K562 (cell line): ENCODE measurements around the gene MOCOS. TPM values are rescaled to one million over a fixed set of nuclear protein-coding genes. Genes with fewer than 3 reads are reported as not detected.

Experiments used
- ATAC-seq: fragments of 200-7000 bp; cut with Tn5 transposase; 3 replicates; pipeline ENCODE4 v1.9.1; 2020; ENCODE audit warnings: moderate library complexity
- BruUV-seq: library from RNA; stranded (reverse); fragments of 400-500 nt; replicated peaks from 2 replicates; lab custom pipeline; 2021; lab: Mats Ljungman, UMichigan
- CTCF ChIA-PET: fragments of 300-600 bp; formaldehyde crosslinking; extraction: SDS; loops from one replicate; lab custom pipeline; 2021; ENCODE audit warnings: low intra/inter-chr PET ratio; lab: Yijun Ruan, JAX
- POLR2A ChIA-PET: fragments of 300-600, 350-650 bp; sonication (Branson Sonifier 250); formaldehyde crosslinking; extraction: SDS; loops from one replicate; lab custom pipeline; 2021; ENCODE audit warnings: antibody characterized with exemption, inconsistent platforms; lab: Yijun Ruan, JAX
- DNase-seq, 4 experiments: peaks; one replicate each; pipeline versions ENCODE4 v3.0.0 to v3.0.0-alpha.2; 2011 to 2018; ENCODE audit warnings: low spot score in 3 of 4, mixed read lengths in 3 of 4; ENCODE audit errors: extremely low read depth in 1 of 4
- FAIRE-seq: peaks from 2 replicates; lab custom pipeline; 2011; peaks lifted over from hg19 to GRCh38; lab: Jason Lieb, UNC
- H2AFZ ChIP-seq: 2 replicates; pipeline ENCODE4 v1.6.0; 2011; ENCODE audit warnings: low read depth, low read length, control low read depth, inconsistent platforms
- H3K27ac ChIP-seq: fragments of 200-600 bp; 3 replicates; pipeline ENCODE4 v1.8.0; 2011; ENCODE audit warnings: low read depth, mild to moderate bottlenecking, control low read depth, inconsistent platforms, low read length, moderate library complexity, mixed read lengths; ENCODE audit errors: extremely low read depth
- H3K27me3 ChIP-seq, 2 experiments: fragments of 300-600 bp in 1 of 2; 2 replicates in 1 of 2; 3 replicates in 1 of 2; pipeline versions ENCODE4 v1.6.0 to v1.8.0; 2011; ENCODE audit warnings: inconsistent platforms in 2 of 2, low read length in 2 of 2, mild to moderate bottlenecking in 1 of 2, mixed read lengths in 1 of 2, moderate library complexity in 1 of 2; ENCODE audit not compliant: control insufficient read depth in 2 of 2, insufficient read depth in 2 of 2
- H3K36me3 ChIP-seq: fragments of 300-600 bp; 3 replicates; pipeline ENCODE4 v1.8.0; 2011; ENCODE audit warnings: mild to moderate bottlenecking, low read length, inconsistent platforms; ENCODE audit not compliant: control insufficient read depth, insufficient read depth
- H3K4me1 ChIP-seq, 2 experiments: fragments of 200-600 bp in 1 of 2; replicated peaks in 1 of 2; 2 replicates in 1 of 2; 3 replicates in 1 of 2; pipeline versions ENCODE4 v1.5.1 to v1.8.0; 2011; ENCODE audit warnings: inconsistent platforms in 2 of 2, low read length in 2 of 2, mild to moderate bottlenecking in 1 of 2, mixed read lengths in 1 of 2, moderate library complexity in 1 of 2; ENCODE audit not compliant: control insufficient read depth in 2 of 2, insufficient read depth in 2 of 2
- H3K4me2 ChIP-seq: 2 replicates; pipeline ENCODE4 v1.6.1; 2011; ENCODE audit warnings: low read length, control low read depth, inconsistent platforms, mixed read lengths; ENCODE audit not compliant: insufficient read depth
- H3K4me3 ChIP-seq: fragments of 200-600 bp; sonication (generic), shearing (Covaris generic); 2 replicates; pipeline ENCODE4 v1.5.1; 2016; ENCODE audit warnings: control low read depth, inconsistent platforms
- H3K79me2 ChIP-seq: fragments of 200-600 bp; 3 replicates; pipeline ENCODE4 v1.8.0; 2011; ENCODE audit warnings: low read length, inconsistent platforms; ENCODE audit not compliant: control insufficient read depth, insufficient read depth
- H3K9ac ChIP-seq, 2 experiments: 2 replicates each; pipeline versions ENCODE4 v1.6.0 to v1.6.1; 2011; ENCODE audit warnings: low read depth in 2 of 2, low read length in 2 of 2, control low read depth in 1 of 2, inconsistent platforms in 1 of 2, mild to moderate bottlenecking in 1 of 2, mixed read lengths in 1 of 2; ENCODE audit not compliant: insufficient read depth in 1 of 2
- H3K9me1 ChIP-seq: one replicate; pipeline ENCODE4 v1.6.0; 2011; ENCODE audit warnings: inconsistent platforms, mild to moderate bottlenecking, low read length, moderate library complexity; ENCODE audit not compliant: control insufficient read depth, insufficient read depth
- H3K9me3 ChIP-seq: replicated peaks from 2 replicates; pipeline ENCODE4 v1.5.1; 2011; ENCODE audit warnings: low read depth, low read length, inconsistent platforms; ENCODE audit not compliant: control insufficient read depth, insufficient read depth
- H4K20me1 ChIP-seq: replicated peaks from 2 replicates; pipeline ENCODE4 v1.6.1; 2011; ENCODE audit warnings: low read length, inconsistent platforms, mixed read lengths; ENCODE audit not compliant: control insufficient read depth, insufficient read depth
- CHD4 ChIP-seq: fragments of 200-600 bp; sonication (generic); IDR thresholded peaks from 3 replicates; pipeline ENCODE4 v1.6.1; 2012; ENCODE audit warnings: low read depth, mild to moderate bottlenecking, mixed read lengths, low read length, inconsistent platforms; ENCODE audit not compliant: insufficient read depth, insufficient replicate concordance, poor library complexity, severe bottlenecking
- FOXM1 ChIP-seq, 2 experiments: fragments of 450-650 bp in 1 of 2; sonication (generic) in 1 of 2; formaldehyde crosslinking in 1 of 2; IDR thresholded peaks; 2 replicates each; pipeline versions ENCODE4 v1.6.1 to v1.9.0; 2017 to 2022; ENCODE audit warnings: low read depth in 2 of 2, mild to moderate bottlenecking in 2 of 2, missing genetic modification reagents in 1 of 2, moderate library complexity in 1 of 2
- HOXB6 ChIP-seq: fragments of 250-450 bp; sonication (Bioruptor Pico); IDR thresholded peaks from 2 replicates; pipeline ENCODE4 v1.5.1; 2022; ENCODE audit warnings: mild to moderate bottlenecking, borderline replicate concordance
- RBBP5 ChIP-seq: fragments of 200-600 bp; sonication (generic); IDR thresholded peaks from 2 replicates; pipeline ENCODE4 v1.6.1; 2012; ENCODE audit warnings: borderline replicate concordance, mild to moderate bottlenecking, low read length, control low read depth, inconsistent platforms; ENCODE audit not compliant: insufficient read depth, poor library complexity, severe bottlenecking
- U2AF2 ChIP-seq: fragments of 200-400 bp; formaldehyde crosslinking; optimal IDR thresholded peaks from 2 replicates; pipeline ENCODE3; 2017; ENCODE audit warnings: low read depth, mild to moderate bottlenecking, low read length
- ZNF232 ChIP-seq: sonication (generic); formaldehyde crosslinking; IDR thresholded peaks from 2 replicates; pipeline ENCODE4 v1.8.0; 2022; ENCODE audit warnings: mild to moderate bottlenecking, missing genetic modification reagents
- WGBS: fragments of 100-300 bp; shearing (Covaris generic); methylation state at CpG from one replicate; pipeline ENCODE4 v1.1.6; 2016; ENCODE audit warnings: low coverage, mixed read lengths; ENCODE audit not compliant: insufficient coverage; ENCODE audit errors: missing lambda C conversion rate; 5-methylcytosine and 5-hydroxymethylcytosine counted together
- in situ Hi-C: fragments of 300-500 bp; cut with MboI; formaldehyde crosslinking; loops from 4 replicates; pipeline ENCODE4 v1.15.0; 2018; ENCODE audit warnings: inconsistent platforms, mixed read lengths
- intact Hi-C: fragments of 100-400 bp; cut with micrococcal nuclease; formaldehyde crosslinking; loops from 2 replicates; pipeline ENCODE4 v1.14.2; 2022
- polyA plus RNA-seq, 8 experiments: library from polyadenylated mRNA; depleted of rRNA in 4 of 8; stranded (reverse) in 5 of 8; unstranded in 3 of 8; fragments of >200 nt; fragmentation: Nextera tagmentation in 2 of 8; fragmentation: Illumina TruSeq in 1 of 8; extraction: Ambion mirVana in 2 of 8; extraction: Trizol in 1 of 8; gene quantifications; 2 replicates each; pipeline versions ENCODE4 v1.2.1 to v1.2.3, GENCODE V29; 2011 to 2014; ENCODE audit warnings: inconsistent platforms in 1 of 8, missing spikeins in 1 of 8
- total RNA-seq, 7 experiments: library from RNA; depleted of rRNA in 6 of 7; stranded (reverse); fragments of >200 nt in 6 of 7; fragmentation: Illumina TruSeq in 2 of 7; extraction: Trizol in 2 of 7; gene quantifications; 2 replicates each; pipeline versions ENCODE4 v1.2.1 to v1.2.3, GENCODE V29; 2011 to 2021; ENCODE audit warnings: low replicate concordance in 1 of 7
- TF ChIP-seq, protein P1 (sequence below): sonication (generic); formaldehyde crosslinking; IDR thresholded peaks from 2 replicates; pipeline ENCODE4 v1.8.0; 2022; ENCODE audit warnings: mild to moderate bottlenecking, missing genetic modification reagents
- TF ChIP-seq, protein P2 (sequence below), 2 experiments: fragments of 250-450 bp in 1 of 2; fragments of 450-650 bp in 1 of 2; sonication (Bioruptor Pico) in 1 of 2; IDR thresholded peaks; 2 replicates each; pipeline versions ENCODE4 v1.6.1 to v1.8.0; 2016 to 2021; ENCODE audit warnings: mild to moderate bottlenecking in 2 of 2, moderate library complexity in 2 of 2, missing compliant biosample characterization in 1 of 2, missing genetic modification characterization in 1 of 2
- TF ChIP-seq, protein P3 (sequence below): fragments of 250-450 bp; sonication (Bioruptor Pico); IDR thresholded peaks from 2 replicates; pipeline ENCODE4 v1.5.0; 2021

The MOCOS gene
- total and polyA plus RNA-seq, 9 of the 15 experiments (the other 6 are each of a cell fraction or from before 2014, with no cell fraction given): 4.5 to 12.4 (median 9.1) TPM

DNA sequence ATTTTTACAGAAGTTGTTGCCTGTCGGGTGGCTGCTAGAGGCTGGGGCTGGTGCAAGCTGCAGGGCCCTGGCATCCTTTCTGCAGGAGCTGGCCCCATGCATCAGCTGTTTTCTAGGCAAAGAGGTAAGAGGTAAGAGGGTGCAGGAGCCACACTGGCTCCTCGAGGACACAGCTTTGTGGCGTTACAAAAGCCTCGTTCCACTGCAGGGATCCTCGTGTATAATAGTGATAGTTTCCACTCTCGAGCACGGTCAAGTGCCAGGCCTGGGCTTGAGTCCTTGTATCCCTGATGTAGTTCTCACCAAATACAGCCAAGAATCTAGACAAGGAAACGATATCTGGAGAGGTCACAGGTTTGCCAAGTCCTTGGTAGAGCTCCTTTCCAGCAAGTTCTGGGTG lies 77.0 kb downstream of the MOCOS start:
- H4K20me1 ChIP-seq: no peaks in the 10 kb centered on the region
- intact Hi-C loops: no loop called here
- no peaks in the 10 kb centered on the region for H3K9me3 ChIP-seq
- in situ Hi-C loops: no loop called here
- H3K79me2 ChIP-seq: no peaks in the 10 kb centered on the region
- ChIA-PET CTCF (no interaction called here), POLR2A (interaction anchor here (1.9 kb wide), 1 partner anchor 10 kb away, joined by 4 read pairs; no protein-coding TSS in a partner anchor)
- H3K27ac ChIP-seq: no peak overlapping the region
- no peaks in the 10 kb centered on the region for H3K27me3 ChIP-seq
- BruUV-seq: no TSS peak
- H3K4me2 ChIP-seq: no peak overlapping the region
- no peak overlapping the region for H2AFZ ChIP-seq
- WGBS: 54% methylated on average over 8 of the region's 8 CpGs
- no peak for DNase-seq
- H3K4me3 ChIP-seq: no peak overlapping the region
- H3K9ac ChIP-seq: no peak overlapping the region
- no peaks in the 10 kb centered on the region for H3K36me3 ChIP-seq
- TF ChIP-seq HOXB6 (no peak), CHD4 (no peak), ZNF232 (no peak), FOXM1 (IDR thresholded peaks at IDR 0.05; ENCODE audit: low read depth) (no peak), FOXM1 (CRISPR knock-in tag; IDR thresholded peaks at IDR 0.05; ENCODE audit: low read depth) (no peak), RBBP5 (no peak), U2AF2 (no peak)
- TF ChIP-seq, protein P1, sequence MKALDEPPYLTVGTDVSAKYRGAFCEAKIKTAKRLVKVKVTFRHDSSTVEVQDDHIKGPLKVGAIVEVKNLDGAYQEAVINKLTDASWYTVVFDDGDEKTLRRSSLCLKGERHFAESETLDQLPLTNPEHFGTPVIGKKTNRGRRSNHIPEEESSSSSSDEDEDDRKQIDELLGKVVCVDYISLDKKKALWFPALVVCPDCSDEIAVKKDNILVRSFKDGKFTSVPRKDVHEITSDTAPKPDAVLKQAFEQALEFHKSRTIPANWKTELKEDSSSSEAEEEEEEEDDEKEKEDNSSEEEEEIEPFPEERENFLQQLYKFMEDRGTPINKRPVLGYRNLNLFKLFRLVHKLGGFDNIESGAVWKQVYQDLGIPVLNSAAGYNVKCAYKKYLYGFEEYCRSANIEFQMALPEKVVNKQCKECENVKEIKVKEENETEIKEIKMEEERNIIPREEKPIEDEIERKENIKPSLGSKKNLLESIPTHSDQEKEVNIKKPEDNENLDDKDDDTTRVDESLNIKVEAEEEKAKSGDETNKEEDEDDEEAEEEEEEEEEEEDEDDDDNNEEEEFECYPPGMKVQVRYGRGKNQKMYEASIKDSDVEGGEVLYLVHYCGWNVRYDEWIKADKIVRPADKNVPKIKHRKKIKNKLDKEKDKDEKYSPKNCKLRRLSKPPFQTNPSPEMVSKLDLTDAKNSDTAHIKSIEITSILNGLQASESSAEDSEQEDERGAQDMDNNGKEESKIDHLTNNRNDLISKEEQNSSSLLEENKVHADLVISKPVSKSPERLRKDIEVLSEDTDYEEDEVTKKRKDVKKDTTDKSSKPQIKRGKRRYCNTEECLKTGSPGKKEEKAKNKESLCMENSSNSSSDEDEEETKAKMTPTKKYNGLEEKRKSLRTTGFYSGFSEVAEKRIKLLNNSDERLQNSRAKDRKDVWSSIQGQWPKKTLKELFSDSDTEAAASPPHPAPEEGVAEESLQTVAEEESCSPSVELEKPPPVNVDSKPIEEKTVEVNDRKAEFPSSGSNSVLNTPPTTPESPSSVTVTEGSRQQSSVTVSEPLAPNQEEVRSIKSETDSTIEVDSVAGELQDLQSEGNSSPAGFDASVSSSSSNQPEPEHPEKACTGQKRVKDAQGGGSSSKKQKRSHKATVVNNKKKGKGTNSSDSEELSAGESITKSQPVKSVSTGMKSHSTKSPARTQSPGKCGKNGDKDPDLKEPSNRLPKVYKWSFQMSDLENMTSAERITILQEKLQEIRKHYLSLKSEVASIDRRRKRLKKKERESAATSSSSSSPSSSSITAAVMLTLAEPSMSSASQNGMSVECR: no peak
- TF ChIP-seq, protein P2, sequence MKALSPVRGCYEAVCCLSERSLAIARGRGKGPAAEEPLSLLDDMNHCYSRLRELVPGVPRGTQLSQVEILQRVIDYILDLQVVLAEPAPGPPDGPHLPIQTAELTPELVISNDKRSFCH (CRISPR knock-in tag; IDR thresholded peaks at IDR 0.05): no peak
- TF ChIP-seq, protein P2 (tag; IDR thresholded peaks at IDR 0.05): no peak
- TF ChIP-seq, protein P3, sequence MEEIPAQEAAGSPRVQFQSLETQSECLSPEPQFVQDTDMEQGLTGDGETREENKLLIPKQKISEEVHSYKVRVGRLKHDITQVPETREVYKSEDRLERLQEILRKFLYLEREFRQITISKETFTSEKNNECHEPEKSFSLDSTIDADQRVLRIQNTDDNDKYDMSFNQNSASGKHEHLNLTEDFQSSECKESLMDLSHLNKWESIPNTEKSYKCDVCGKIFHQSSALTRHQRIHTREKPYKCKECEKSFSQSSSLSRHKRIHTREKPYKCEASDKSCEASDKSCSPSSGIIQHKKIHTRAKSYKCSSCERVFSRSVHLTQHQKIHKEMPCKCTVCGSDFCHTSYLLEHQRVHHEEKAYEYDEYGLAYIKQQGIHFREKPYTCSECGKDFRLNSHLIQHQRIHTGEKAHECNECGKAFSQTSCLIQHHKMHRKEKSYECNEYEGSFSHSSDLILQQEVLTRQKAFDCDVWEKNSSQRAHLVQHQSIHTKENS: no peak
- ATAC-seq: no peak; the same call in 1 of the 3 replicates
- FAIRE-seq: no peak
- H3K4me1 ChIP-seq: peaks cover 4 to 9% of the 10 kb centered on the region in 2 experiments; a peak in 4 of 5 replicates
- no peaks in the 10 kb centered on the region for H3K9me1 ChIP-seq
